Posterior vena cava (tissue), 2 donors: ENCODE data around the gene POLR2L. TPM values are rescaled to one million over a fixed set of nuclear protein-coding genes. Genes with fewer than 3 reads are reported as not detected.
A peak's percentile ranks its signal among the peaks of the same experiment; 100 is the strongest.

Source experiments
- DNase-seq: peaks from one replicate; pipeline ENCODE4 v3.0.0-alpha.2; 2020; ENCODE audit warnings: low spot score
- intact Hi-C, 2 donors: fragments of 100-400 bp; cut with DNase I; formaldehyde crosslinking; loops; one replicate each; pipeline versions ENCODE4 v1.14.1 to v1.14.2; 2022 to 2023
- total RNA-seq, 2 donors: library from RNA; stranded (reverse); fragmentation: NEBNext Ultra II Directional; extraction: Animal tissue kit (Norgen Biotek cat#: 25700); gene quantifications; one replicate each; pipeline ENCODE4 v1.2.1, GENCODE V29; 2021
- donor health status: DM: yes; HTN: yes; CAD: no.
- donor health status: DM: yes; HTN: yes; CAD: no.

POLR2L gene
- total RNA-seq, 2 donors from 2014 or later, result 63.9 to 91.4 TPM

DNA sequence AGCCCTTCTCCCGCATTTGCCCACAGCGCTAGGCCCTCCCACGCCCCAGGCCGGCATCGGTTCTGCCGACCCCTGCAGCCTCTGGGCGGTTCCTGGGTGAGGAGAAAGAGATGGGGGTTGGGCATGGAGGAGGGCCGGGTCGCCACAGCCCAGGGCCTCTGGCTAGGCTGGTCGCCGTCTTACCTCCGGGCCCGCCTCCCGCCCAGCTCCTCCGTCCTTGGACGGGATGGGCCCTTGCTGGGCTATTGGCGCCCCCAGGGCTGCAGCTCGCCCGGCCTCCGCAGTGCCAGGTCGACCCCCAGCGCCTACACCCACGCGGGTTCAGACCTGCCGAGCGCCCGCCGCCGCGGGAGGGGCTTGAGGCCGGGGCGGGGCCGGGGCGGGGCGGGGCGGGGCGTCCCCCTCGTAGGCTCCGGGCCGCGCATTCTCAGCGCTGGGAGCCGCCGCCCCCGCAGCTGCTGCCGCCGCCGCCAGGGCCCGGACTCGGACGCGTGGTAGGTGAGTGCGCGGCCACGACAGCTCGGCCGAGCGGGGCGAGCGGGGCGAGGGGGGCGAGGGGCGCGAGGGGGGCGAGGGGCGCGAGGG, 9.7 kb downstream of the POLR2L start, which contains the start of gene CD151:
Gene CD151 (plus strand): TSS at position 424 of the 585 bp plus-strand sequence. CDS start 3,118 bp downstream, outside the sequence.
- intact Hi-C loops, result no loop called here
- no peak for DNase-seq

GRCh38 chr11:831961-832528, 10.3 kb downstream of the POLR2L start:
- no peak for DNase-seq
- intact Hi-C loops, result no loop called here

GRCh38 chr11:831118-831864, 11.0 kb downstream of the POLR2L start:
- intact Hi-C loops, result no loop called here
- DNase-seq, result no peak

DNA sequence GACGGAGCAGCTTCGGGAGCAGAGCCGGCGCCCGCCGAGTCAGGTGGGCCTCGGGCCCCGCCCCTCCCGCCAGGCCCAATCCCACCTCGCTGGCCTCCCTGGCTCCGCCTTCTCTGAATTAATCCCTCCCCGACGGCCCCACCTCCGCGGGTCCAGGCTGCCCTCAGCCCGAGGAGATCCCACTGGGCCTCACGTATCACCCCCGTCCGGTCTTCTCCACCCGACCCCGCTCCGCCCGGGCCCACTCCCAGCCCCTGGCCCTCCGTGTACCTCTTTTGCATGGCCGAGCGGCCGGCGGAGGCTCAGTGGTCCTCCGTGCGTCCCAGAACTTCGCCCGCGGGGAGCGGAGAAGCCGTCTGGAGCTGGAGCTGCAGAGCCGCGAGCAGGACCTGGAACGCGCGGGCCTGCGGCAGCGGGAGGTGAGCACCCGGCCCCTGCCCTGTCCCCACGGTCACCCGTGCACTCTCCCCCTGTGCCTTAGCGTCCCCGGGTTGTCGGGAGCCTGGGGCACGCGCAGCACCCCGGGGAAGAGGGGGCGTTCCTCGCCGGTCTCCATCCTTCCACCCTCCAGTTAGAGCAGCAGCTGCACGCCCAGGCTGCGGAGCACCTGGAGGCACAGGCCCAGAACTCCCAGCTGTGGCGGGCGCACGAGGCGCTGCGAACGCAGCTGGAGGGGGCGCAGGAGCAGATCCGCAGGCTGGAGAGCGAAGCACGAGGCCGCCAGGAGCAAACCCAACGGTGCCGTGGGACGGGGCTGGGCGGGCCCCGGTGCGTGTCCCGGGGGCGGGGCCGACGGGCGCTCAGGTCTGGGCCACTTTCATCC, 11.8 kb downstream of the POLR2L start:
- peak; percentile 91 for DNase-seq
- intact Hi-C loops, result no loop called here

DNA sequence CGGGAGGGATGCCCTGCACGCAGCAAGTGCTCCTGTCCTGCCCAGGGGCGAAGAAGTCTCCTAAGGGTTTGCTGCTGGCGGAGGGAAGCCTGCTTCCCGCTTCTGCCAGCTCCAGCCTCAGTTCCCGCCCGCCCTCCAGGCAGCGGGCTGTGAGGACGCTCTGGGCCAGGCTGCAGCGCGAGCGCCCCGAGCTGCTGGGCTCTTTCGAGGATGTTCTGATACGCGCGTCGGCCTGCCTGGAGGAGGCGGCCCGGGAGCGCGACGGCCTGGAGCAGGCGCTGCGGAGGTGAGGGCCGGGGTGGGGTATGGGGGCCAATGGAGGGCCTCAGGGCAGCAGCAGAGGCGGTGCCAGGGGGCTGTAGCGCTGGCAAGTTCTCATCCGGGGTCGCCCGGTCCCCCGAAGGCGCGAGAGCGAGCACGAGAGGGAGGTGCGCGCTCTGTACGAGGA, 12.5 kb downstream of the POLR2L start:
- no peak for DNase-seq
- intact Hi-C loops, result no loop called here

- DNase-seq, result no peak
- intact Hi-C loops, result no loop called here
These were observed 13.0 kb downstream of the POLR2L start for GRCh38 chr11:829176-829846.

- intact Hi-C loops, result no loop called here
- DNase-seq, result no peak
These were observed 13.7 kb downstream of the POLR2L start for GRCh38 chr11:828506-829175.

DNA sequence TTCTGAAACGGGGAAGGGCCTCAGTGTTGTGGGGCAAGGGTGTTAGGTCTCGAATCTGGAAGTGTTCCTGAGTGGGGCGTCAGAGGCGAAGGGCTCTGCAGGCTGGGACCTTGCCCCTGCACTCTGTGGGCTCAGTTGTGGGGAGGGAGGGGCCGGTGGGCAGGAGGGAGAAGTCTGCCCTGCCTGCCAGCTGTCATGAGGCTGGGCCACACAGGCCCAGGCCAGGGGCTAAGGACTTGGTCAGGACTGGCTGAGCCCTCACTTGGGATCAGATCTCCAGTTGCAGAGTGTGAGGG, 14.5 kb downstream of the POLR2L start, which contains the start of gene CRACR2B:
Gene CRACR2B (plus strand): TSS at position 23 of the 296 bp plus-strand sequence. CDS start 689 bp downstream, outside the sequence.
- peak; percentile 82 for DNase-seq
- intact Hi-C loops, result no loop called here

DNA sequence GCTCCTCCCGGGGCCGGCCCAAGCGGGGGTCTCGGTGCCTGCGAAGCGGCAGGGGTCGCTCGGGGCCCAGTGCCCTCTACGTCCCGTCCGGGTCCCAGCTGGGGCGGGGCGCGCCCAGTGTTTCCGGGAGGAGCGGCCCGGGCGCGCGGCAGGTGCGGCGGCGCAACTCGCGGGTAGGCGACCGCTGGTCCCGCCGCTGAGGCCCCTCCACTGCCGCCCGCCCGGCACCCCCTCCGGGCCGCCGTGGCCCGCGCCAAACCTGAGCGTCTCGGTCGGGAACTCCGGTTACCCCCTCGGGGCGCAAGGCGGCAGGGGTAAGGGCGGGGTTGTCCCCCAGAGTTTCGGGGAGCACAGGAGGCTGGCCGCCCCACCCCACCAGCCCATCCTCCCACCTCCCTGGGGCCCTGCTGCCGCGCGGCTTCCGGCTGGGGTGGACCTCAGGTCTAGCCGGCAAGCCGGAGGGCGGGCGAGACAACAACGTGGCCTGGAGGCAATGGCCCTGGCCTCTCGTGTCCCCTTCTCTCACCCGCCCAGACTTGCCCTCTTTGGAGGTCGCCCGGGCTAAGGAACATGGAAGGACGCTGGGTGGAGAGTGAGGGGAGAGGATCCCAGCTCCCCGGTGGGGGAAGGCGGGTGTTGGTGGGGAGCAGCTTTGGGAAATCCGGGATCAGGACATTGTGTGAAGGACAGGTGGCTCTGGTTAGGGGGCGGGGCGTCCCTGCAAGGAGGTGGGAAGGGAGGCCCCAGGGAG, 15.0 kb downstream of the POLR2L start:
- intact Hi-C loops, result no loop called here

DNA sequence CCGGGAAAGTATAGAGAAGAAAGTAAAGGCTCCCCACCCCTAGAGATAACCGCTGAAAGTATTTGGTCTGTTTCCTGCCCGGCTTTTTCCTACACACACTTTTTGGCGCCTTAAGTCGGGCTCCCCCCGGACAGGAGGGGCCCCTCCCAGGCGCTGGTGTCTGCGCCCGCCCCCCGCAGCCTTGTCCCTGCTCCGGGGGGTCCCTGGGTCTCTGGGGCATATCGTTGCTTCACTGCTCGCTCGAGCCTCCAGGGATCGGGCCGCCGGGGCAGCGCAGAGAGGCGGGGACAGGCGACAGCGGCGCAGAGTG, 15.5 kb downstream of the POLR2L start:
- no peak for DNase-seq
- intact Hi-C loops, result no loop called here

More for the DNA sequence above, 15.0 kb downstream of the POLR2L start:
- peak; percentile 85 for DNase-seq

DNA sequence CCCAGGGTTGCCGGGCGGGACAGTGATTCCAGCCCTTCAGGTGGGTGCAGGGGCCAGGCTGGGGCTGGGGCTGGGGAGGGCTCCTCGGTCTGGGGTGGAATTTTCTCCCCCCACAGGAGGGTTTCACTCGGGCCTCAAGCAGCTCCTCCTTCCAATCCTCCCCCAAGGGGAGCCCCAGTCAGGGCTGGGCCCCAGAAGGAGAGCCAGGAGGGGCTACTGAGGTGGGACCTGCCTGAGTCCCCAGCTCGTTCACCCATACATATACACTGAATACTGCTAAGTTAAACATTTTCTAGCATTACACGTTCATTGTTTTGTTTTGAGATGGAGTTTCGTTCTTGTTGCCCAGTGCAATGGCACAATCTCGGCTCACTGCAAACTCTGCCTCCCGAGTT, 16.1 kb downstream of the POLR2L start:
- intact Hi-C loops, result no loop called here

GRCh38 chr11:825366-826226, 16.7 kb downstream of the POLR2L start:
- DNase-seq, result peak; percentile 78
- intact Hi-C loops, result no loop called here

More for the DNA sequence above, 16.1 kb downstream of the POLR2L start:
- DNase-seq, result no peak

DNA sequence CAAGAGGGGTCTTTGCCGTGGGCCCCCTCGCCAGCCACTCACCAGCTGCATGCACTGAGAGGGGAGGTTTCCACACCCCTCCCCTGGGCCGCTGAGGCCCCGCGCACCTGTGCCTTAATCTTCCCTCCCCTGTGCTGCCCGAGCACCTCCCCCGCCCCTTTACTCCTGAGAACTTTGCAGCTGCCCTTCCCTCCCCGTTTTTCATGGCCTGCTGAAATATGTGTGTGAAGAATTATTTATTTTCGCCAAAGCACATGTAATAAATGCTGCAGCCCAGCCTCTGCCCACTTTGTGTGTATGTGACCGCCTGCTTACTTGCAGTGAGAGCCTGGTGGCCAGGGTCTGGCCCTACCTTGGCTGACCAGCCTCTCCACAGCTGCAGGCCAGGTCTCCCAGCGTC, 17.4 kb downstream of the POLR2L start:
- intact Hi-C loops, result no loop called here
- DNase-seq, result no peak

DNA sequence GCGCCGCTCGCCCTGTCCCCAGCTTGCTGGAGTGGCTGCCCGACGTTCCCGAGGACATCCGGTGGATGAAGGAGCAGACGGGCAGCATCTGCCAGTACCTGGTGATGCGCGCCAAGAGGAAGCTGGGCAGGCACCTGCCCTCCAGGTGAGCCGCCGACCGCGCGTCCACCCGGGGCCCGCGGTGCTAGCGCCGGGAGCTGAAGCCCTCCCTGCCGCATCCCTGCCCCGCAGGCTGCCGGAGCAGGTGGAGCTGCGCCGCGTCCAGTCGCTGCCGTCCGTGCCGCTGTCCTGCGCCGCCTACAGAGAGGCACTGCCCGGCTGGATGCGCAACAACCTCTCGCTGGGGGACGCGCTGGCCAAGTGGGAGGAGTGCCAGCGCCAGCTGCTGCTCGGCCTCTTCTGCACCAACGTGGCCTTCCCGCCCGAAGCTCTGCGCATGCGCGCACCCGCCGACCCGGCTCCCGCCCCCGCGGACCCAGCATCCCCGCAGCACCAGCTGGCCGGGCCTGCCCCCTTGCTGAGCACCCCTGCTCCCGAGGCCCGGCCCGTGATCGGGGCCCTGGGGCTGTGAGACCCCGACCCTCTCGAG, 17.9 kb downstream of the POLR2L start:
- DNase-seq, result no peak
- intact Hi-C loops, result no loop called here

DNA sequence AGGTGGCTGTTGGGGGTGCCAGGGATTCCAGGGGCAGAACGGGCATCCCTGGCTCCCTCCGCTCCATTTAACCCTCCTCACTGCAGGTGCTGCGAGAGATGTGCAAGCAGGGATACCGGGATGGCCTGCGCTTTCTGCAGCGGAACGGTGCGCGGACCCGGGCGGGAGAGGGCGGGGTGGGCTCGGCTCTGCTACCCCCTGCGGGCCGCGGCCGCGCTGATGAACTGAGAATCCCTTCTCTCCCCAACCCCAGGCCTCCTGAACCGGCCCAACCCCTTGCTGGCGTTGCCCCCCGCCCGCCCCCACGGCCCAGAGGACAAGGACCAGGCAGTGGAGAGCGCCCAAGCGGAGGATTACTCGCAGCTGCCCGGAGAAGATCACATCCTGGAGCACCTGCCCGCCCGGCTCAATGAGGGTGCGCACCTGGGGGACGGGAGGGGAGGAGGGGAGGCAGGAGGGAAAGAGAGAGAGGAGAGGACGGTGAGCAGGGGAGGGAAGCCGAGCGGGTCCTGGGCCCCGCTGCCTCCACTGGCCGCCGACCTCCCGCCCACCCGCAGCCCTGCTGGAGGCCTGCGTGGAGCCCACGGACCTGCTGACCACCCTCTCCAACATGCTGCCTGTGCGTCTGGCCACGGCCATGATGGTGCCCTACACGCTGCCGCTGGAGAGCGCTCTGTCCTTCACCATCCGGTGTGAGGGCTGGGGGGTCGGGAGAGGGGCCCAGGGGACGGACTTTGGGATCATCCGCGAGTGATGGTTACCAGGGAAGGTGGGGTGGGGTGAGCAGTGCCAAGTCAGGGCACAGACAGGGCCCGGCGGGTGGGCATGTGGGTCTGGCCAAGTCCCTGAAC, 18.7 kb downstream of the POLR2L start:
- intact Hi-C loops, result no loop called here

More for the DNA sequence above, 18.7 kb downstream of the POLR2L start:
- DNase-seq, result no peak
